T-helper 22 cell (primary cell): Measurements from ENCODE around the gene GCDH.

Experiments
- DNase-seq: peaks from one replicate; pipeline ENCODE4 v3.0.0-alpha.2; 2020; ENCODE audit warnings: low read depth

Gene GCDH

DNA sequence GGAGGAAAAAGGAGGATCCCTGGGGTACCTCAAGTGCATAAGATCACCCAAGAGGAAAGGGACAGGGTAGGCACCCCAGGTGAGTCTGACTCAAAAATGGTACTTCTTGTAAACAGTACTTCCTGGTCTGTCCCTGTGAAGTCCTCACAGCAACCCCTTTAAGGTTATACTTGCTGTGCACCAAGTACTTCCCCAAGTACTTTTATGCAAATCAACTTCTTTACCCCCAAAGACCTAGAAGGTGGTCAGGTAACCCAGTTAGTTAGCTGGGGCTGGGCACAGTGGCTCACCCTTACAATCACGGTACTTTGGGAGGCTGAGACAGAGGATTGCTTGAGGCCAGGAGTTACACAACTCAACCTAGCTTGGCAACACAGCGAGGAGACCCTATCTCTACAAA is 49.9 kb downstream of the GCDH start:
- DNase-seq, result no peak

DNA sequence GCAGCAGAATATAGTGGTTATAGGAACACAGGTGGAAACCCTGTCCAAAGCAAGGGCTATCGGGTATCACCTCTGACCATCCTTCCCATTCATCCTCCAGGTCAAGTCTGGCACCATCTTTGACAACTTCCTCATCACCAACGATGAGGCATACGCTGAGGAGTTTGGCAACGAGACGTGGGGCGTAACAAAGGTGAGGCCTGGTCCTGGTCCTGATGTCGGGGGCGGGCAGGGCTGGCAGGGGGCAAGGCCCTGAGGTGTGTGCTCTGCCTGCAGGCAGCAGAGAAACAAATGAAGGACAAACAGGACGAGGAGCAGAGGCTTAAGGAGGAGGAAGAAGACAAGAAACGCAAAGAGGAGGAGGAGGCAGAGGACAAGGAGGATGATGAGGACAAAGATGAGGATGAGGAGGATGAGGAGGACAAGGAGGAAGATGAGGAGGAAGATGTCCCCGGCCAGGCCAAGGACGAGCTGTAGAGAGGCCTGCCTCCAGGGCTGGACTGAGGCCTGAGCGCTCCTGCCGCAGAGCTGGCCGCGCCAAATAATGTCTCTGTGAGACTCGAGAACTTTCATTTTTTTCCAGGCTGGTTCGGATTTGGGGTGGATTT is 52.6 kb downstream of the GCDH start:
- DNase-seq, result no peak

DNA sequence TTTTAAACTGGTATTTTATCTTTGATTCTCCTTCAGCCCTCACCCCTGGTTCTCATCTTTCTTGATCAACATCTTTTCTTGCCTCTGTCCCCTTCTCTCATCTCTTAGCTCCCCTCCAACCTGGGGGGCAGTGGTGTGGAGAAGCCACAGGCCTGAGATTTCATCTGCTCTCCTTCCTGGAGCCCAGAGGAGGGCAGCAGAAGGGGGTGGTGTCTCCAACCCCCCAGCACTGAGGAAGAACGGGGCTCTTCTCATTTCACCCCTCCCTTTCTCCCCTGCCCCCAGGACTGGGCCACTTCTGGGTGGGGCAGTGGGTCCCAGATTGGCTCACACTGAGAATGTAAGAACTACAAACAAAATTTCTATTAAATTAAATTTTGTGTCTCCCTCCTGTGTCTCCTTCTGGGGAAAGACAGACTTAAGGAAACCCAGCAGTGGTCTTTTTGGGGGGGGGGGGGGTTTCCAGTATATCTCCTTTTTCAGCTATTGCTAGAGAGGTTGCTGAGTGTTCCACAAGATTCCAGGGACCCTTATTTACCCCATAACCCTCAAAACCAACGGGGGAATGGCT is 53.2 kb downstream of the GCDH start:
- no peak for DNase-seq

DNA sequence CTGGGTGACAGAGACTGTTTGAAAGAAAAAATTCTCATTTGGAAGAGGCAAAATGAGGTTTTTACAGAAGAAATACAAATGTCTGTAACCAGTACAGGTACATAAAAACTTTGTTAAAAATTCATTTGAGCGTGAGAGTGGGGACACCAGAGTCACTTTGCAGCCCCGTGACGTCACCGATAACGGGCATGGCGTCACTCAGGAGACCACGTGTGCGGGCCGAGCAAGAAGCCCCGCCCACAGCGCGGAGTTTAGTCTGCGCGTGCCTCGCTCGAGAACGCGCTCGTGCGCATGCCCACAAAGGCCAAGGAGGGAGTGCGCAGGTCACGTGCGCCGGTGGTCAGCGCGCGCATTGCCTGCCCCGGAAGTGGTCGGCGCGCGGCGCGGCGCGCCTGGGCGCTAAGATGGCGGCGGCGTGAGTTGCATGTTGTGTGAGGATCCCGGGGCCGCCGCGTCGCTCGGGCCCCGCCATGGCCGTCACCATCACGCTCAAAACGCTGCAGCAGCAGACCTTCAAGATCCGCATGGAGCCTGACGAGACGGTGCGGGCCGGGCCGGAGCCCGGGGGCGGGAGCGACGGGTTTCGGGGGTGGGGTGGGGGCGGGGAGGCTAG is 54.6 kb downstream of the GCDH start, which contains the start of gene RAD23A:
TSS of gene RAD23A (plus strand) at position 384 of the 613 bp plus-strand sequence. CDS start at position 471, 87 bp downstream.
- DNase-seq, result peak; percentile 96

DNA sequence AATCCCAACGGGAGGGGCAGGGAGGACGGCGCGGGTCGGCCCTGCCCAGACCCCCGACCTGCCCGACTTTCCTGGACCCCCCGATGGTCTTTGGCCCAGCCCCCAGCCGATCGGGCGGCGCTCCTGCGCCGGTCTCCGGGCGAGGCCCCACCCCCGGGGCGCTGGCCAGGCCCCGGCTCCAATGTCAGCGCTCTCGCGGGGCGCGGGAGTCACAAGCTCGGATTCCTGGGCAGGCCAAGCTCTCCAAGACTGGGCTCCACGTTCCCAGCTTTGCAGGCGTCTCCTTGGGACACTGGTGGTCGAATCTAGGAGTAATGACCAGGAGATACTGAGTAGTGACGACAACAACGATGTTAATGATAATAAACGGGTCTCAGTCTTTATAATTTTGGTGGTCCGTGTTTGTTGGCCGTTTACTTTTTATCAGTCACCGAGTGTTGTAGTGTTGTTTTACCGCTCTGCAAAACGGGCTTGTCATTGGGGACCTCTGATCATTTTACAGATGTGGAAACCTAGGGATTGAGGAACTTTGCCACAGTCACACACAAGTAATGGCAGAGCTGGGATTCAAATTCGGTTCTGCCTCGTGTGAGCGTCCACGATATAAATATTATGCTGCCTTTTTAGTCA is 55.2 kb downstream of the GCDH start:
- DNase-seq, result peak; percentile 31

DNA sequence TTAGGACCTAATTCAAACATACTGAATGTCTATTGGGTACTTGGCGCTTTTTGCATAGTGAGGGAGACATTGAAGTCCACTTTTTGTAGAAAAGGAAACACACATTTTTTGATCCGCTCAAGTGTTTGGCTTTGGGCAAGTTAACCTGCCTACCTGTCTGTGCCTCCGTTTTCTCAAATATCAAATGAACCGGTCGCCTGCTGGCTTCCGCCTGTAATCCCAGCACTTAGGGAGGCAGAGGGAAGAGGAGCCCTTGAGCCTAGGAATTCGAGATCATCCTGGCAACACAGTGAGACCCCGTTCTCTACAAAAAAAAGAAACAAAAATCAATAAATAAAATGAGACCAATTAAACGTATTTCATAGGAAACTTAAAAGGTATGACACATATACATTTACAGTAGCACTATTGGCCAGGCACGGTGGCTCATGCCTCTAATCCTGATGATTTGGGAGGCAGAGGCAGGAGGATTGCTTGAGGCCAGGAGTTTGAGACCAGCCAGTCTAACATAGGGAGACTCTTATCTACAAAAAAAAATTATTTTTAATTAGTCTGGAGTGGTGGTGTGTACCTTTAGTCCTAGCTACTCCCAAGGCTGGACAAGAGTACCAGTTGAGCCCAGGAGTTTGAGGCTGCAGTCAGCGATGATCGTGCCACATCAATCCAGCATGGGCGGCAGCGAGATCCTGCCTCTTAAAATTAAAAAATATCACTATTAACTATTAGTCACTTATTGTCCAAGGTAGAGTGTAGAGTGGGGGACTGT is 56.0 kb downstream of the GCDH start:
- DNase-seq, result no peak

DNA sequence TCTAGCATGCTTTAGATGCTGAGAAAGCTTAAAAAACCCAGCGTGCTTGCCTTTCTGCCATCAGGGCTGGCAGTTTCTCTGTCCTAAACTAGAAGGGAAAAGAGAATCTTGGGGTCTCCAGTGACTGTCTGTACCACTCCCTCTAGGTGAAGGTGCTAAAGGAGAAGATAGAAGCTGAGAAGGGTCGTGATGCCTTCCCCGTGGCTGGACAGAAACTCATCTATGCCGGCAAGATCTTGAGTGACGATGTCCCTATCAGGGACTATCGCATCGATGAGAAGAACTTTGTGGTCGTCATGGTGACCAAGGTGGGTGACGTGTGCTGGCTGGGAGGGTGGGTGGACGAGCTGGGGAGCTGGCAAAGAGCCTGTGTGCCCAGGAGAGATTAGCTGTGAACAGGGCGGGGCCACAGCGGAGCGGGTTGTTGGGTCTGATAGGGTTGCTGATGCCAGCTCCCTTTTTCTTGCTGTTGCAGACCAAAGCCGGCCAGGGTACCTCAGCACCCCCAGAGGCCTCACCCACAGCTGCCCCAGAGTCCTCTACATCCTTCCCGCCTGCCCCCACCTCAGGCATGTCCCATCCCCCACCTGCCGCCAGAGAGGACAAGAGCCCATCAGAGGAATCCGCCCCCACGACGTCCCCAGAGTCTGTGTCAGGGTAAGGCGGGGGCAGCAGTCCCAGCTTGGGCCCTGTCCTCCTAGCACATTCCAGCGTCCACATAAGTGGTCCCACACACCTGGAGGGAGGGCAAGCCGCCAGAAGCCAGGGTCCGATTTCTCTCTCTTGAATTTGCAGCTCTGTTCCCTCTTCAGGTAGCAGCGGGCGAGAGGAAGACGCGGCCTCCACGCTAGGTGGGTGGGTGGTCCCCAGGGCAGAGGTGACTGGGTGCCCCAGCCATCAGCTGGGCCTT is 57.0 kb downstream of the GCDH start:
- no peak for DNase-seq

DNA sequence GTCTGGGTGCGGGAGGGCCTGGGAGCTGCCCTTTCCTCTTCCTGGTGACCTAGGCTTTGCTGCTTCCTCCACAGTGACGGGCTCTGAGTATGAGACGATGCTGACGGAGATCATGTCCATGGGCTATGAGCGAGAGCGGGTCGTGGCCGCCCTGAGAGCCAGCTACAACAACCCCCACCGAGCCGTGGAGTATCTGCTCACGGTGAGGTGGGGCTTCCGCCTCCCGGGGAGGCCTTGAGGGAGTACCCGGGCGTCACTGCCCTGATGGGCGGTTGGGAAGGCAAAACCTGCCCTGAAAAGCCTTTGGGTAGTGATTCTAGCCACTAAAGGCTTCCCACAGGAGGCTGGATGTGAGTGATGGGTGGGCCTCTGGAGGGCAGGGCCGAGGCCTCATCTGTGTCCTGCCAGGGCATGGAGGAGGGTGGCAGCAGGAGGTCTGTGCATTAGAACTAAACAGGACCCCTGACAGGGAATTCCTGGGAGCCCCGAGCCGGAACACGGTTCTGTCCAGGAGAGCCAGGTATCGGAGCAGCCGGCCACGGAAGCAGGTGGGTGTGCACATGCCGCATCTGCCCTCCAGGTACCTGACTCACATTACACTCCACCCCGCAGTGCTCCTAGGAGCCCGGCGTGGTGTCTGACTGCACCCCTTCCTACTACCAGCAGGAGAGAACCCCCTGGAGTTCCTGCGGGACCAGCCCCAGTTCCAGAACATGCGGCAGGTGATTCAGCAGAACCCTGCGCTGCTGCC is 57.8 kb downstream of the GCDH start:
- no peak for DNase-seq
